Coronary artery (tissue), 2 donors: ENCODE results near the gene NOTCH4.

Source experiments
- DNase-seq: peaks from one replicate; pipeline ENCODE4 v3.0.0-alpha.2; 2017; ENCODE audit warnings: low spot score
- H3K27ac ChIP-seq, 2 donors: fragments of 200-600 bp; sonication (generic); one replicate each; pipeline ENCODE4 v1.5.1; 2016 to 2019
- H3K4me3 ChIP-seq: fragments of 200-600 bp; sonication (generic); 2 replicates; pipeline ENCODE4 v1.5.1; 2016; ENCODE audit warnings: mild to moderate bottlenecking, moderate library complexity
- CTCF ChIP-seq: fragments of 200-600 bp; sonication (generic); IDR thresholded peaks from one replicate; pipeline ENCODE4 v1.5.1; 2019; ENCODE audit warnings: antibody characterized with exemption

The NOTCH4 gene

GRCh38 chr6:32181915-32182529 is 41.8 kb downstream of the NOTCH4 start:
- no peak for DNase-seq
- TF ChIP-seq CTCF, result no peak
- Histone ChIP-seq H3K27ac (peak overlapping the region in 1 of 2 donors; percentile 54), H3K4me3 (no peak overlapping the region)

- Histone ChIP-seq H3K27ac (peak overlapping the region in 1 of 2 donors; percentile 54), H3K4me3 (no peak overlapping the region)
- no peak for DNase-seq
- no peak for TF ChIP-seq CTCF
Measured at GRCh38 chr6:32181148-32181702, 42.6 kb downstream of the NOTCH4 start.

GRCh38 chr6:32179766-32180405 is 44.0 kb downstream of the NOTCH4 start:
- TF ChIP-seq CTCF, result no peak
- H3K27ac ChIP-seq, result peak overlapping the region; percentile 18 to 33
- no peak for DNase-seq
- no peak overlapping the region for H3K4me3 ChIP-seq

GRCh38 chr6:32178547-32179440 is 45.1 kb downstream of the NOTCH4 start:
- no peak for TF ChIP-seq CTCF
- Histone ChIP-seq H3K4me3 (peak overlapping the region; percentile 95), H3K27ac (peak overlapping the region; percentile 89 to 95)
- DNase-seq, result no peak

GRCh38 chr6:32177788-32178546 is 45.9 kb downstream of the NOTCH4 start, which contains the start of gene RNF5:
RNF5 (plus strand) TSS chr6:32178405; CDS start chr6:32178512, 107 bp downstream.
- Histone ChIP-seq H3K4me3 (peak within 1 kb of the TSS; percentile 95), H3K27ac (peak within 1 kb of the TSS; percentile 89 to 95)
- peak; percentile 99 for DNase-seq
- TF ChIP-seq CTCF, result no peak

- Histone ChIP-seq H3K4me3 (peak overlapping the region; percentile 95), H3K27ac (peak overlapping the region; percentile 89 to 95)
- TF ChIP-seq CTCF, result no peak
- no peak for DNase-seq
Measured at GRCh38 chr6:32177183-32177787, 46.6 kb downstream of the NOTCH4 start.
